GM21515 (cell line): ENCODE measurements around the gene ADCY7.

Experiments used
- ATAC-seq: cut with Tn5 transposase; IDR thresholded peaks from one replicate; pipeline ENCODE4 v1.9.1; 2021; ENCODE audit not compliant: unreplicated experiment

Gene ADCY7

DNA sequence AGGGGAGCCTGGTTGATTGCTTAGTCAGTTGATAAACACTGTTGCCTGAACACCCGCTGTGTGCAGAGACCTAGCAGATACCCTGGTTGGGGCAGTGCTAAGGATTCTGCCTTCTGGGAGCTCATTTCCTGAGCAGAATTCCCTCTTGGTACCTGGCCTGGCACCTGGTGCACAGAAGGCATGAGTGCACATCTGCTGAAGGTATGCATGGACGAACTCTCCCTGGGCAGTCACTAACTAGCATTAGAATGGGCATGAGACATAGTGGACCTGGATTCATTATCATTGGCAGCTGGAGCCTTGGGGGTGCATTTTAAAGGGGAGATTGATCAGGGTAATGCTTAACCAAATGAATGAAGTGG lies 13.1 kb downstream of the ADCY7 start:
- ATAC-seq = no peak

GRCh38 chr16:50280932-50281331 lies 14.6 kb downstream of the ADCY7 start:
- ATAC-seq = no peak

DNA sequence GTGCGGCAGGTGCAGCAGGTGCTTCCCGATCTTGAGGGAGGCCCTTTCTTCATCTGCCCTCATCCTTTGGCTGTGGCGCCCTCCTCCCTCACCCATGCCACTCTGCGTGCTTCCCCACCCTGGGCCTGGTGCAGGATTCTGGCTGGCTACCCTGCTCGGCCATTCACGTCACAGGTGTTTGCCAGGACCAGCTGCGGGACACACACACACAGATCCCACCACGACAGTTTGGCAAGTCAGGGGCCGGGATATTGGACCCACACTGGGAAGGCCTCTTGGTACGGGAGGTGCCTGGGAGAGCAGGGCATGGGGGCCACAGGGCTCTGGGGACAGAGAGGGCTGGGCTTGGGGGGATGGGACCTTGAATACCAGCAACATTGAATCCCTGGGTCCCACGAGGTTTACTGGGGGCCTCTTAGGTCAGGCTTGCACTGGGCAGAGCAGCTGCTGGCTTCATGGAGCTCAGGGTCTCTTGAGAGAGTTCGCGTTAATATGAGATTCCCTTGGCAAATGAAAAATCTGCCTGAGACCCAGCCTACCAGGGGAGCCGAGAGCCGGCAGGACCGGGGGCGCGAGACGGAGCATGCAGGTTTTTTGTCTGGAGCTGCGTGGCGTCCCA lies 15.1 kb downstream of the ADCY7 start:
- ATAC-seq = no peak

DNA sequence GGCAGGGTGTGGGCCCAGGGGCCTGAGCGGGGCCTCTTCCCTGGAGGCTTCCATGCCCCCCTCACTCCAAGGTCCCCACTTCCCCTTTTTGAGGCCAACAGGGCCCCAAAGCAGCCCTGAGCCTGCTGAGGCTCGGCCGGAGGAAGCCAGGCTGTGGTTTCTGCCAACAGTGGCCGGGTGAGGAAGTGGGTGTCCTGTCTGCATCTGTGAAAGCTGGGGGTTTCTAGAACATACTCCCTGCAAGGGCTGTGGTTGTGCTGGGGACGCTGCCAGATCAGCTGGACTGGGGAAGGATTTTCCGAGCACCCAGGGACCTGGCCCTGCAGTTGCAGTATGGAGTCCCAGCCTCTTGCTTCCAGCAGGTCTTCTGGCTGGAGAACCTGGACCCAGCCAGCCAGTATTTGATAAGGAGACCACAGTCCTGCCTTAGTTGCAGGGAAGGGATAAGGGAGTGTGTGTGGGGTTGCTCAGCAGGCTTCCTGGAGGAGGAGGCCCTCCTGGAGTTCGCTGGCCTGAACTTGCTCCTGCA lies 15.7 kb downstream of the ADCY7 start:
- peak; percentile 91 for ATAC-seq

DNA sequence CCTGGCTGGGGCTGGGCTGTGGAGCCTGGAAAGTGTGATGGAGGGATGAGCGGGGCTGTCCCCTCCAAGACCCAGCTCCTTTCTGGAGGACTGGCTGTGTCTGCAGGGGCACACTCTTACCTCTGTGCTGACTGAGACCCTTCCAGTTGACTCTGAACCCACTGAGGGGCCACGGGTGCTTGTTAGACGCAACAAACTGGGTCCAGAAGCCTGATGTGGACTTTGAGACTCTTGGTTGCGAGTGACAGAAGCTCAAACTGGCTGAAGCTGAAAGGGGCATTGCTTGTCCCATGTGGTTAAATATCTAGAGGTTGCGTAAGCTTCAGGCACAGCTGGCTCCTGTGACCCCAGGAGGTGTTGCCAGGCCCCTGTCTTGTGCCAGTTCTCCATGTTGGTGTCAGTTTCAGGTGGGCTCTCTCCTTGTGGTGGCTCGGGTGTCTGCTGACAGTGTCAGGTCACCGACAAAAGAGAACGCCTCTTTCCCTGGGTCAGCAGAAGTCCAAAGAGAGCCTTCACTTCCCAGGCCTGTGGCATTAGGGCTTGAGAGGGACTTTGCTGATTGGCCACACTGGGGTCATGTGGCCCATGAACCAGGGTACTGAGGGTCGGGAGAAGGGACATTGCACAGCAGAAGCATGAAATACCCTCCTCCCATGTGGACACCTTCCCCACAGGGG lies 16.7 kb downstream of the ADCY7 start:
- no peak for ATAC-seq

DNA sequence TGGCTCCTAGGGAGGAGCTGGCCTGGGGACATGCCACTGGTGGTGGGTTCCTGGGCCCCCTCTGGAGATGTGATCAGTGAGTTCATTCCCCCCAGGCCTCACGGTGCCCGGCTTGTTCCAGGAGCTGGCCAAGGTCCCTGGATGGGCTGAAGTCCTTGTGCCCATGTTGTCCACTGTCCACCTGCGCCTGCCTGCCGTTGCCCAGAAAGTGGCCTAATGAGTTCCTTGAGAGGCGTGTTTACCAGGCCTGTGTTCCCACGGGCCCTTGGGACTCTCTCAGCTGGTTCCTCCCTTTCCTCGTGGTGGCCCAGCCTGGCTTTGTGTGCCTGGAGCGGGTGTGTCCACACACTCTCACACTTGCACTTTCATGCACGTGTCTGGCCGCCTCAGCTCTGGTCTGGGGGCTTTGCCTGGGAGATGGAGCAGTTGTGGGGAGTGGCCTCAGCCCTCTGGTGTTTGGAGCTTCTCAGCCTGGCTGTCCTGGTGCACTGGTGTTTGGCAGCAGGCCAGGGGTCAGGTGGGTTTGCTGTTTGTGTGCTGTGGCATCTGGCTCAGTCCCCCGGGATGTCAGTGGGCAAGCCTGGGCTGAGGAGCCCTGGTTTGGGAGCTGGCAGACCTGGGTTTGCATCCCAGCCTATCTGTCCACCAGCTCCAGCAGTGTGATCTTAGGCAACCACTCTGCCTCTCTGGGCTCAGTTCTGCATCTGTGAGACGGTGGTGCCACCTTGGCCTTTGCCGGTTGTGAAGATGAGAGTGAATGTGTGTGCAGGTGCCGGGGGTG lies 18.0 kb downstream of the ADCY7 start:
- no peak for ATAC-seq

GRCh38 chr16:50285406-50286003 lies 19.2 kb downstream of the ADCY7 start:
- no peak for ATAC-seq

- no peak for ATAC-seq
Measured at GRCh38 chr16:50286681-50287080, 20.3 kb downstream of the ADCY7 start.

DNA sequence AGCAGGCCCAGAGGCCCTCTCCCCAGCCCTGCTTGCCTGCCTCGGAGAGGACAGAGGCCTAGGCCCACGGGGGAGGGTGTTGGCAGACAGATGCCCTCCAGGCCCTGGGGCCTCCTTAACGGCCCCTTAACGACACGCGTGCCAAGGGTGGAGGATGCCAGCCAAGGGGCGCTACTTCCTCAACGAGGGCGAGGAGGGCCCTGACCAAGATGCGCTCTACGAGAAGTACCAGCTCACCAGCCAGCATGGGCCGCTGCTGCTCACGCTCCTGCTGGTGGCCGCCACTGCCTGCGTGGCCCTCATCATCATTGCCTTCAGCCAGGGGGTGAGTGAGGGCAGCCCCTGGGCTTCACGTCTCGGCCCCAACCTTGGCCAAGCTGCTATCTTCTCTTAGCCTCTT lies 21.7 kb downstream of the ADCY7 start:
- no peak for ATAC-seq

DNA sequence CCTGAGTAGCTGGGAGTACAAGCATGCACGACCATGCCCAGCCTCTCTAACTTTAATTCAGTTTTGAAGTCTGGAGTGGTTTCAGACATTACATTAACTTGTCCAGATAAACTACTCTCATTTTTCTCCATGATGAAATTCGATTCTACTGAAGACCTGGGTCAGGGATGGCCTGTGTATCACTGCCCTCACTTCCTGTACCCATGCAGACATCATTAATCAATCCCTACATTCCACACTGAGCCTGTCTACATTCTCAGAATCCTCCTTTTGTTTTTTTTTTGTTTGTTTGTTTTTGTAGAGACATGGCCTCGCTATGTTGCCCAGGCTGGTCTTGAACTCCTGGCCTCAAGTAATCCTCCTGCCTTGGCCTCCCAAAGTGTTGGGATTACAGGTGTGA lies 22.6 kb downstream of the ADCY7 start:
- ATAC-seq = no peak

DNA sequence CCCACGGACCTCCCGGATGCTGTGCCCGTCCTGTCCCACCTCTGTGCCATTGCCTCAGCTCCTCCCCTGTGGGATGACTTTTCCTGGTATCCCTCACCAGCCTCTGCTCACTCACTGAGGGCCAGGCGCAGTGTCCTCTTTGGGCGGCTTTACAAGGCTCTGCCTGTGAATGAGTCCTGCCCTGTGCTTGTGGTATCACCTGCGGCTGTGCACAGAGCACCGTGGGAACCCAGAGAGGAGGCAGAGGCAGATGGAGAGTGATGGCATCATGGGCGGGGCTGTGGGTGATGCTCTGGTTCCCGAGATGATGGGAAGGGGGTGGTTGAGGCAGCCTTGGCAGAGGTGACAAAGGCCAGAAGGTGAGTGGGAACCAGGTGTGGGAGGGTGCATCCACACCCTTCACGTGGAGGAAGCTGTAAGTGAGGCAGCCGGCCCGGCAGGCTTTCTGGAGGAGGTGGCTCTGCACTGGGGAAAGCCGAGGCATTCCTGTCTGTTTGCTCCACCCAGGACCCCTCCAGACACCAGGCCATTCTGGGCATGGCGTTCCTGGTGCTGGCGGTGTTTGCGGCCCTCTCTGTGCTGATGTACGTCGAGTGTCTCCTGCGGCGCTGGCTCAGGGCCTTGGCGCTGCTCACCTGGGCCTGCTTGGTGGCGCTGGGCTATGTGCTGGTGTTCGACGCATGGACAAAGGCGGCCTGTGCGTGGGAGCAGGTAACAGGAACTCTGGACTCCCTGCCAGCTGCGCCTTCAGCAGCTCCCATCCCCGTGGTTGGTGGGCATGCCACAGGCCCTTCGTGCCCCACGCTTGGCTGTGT lies 23.8 kb downstream of the ADCY7 start:
- ATAC-seq = no peak

DNA sequence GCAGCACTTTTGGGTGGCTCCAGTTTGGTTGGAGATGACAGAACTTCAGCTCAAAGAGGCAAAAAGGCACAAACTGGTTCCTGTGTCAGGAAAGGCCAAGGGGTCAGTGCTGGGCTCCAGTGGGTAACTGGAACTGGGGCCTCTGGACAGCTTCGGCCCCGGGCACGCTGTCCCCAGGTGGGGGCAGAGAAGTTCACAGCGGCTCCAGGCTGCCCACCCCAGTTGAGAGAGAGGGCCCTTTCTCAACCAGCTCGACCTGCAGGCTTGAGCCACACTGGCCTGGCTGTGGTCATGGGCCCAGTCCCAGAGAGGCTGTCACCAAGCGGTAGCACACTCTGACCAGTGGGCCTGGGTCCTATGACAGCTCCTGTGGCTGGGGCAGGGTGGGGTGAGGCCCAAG lies 24.5 kb downstream of the ADCY7 start:
- no peak for ATAC-seq

DNA sequence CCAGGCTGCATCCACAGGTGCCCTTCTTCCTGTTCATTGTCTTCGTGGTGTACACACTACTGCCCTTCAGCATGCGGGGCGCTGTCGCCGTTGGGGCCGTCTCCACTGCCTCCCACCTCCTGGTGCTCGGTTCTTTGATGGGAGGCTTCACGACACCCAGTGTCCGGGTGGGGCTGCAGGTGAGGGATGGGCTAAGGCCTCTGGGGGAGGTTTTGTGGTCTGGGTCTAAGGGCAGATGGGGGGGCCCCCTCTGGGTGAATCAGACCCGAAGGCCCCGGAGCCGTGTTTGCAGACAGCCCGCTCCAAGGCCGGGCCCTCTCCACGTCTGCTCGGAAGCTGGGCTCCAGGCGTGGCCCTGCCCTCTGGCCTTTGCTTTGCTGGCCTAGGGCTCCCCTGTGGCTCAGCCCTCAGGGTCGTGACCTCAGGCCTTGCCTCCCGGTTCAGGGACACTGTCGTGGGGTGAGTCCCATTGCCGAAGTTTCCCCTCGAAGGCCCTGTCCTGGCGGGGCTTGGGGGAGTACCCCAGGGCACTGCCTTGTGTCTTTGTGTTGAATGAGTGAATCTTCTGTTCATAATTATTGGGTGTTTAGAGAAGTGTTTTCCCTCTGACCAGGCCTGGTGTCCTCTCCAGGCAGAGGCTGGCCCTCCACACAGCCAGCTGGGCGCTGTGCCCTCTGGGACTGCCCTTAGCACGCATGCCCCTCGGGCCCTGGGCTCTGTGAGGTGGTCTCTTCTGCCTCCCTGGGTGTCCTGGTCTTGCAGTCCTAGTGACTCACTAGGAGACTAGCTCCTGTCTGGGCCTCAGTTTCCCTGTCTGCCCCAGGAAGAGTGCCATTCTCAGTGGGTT lies 25.6 kb downstream of the ADCY7 start:
- no peak for ATAC-seq

DNA sequence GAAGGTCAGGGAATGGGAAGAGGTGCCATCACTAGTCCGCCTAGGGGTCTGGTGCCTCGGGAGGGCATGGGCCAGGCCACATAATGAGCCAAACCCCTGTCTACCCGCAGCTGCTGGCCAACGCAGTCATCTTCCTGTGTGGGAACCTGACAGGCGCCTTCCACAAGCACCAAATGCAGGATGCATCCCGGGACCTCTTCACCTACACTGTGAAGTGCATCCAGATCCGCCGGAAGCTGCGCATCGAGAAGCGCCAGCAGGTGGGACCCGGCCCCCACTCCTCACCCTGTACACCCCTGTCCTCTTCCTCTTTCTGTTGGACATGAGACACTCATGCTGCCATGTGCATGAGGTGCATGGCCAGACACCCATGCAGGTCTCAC lies 26.2 kb downstream of the ADCY7 start:
- ATAC-seq = no peak

DNA sequence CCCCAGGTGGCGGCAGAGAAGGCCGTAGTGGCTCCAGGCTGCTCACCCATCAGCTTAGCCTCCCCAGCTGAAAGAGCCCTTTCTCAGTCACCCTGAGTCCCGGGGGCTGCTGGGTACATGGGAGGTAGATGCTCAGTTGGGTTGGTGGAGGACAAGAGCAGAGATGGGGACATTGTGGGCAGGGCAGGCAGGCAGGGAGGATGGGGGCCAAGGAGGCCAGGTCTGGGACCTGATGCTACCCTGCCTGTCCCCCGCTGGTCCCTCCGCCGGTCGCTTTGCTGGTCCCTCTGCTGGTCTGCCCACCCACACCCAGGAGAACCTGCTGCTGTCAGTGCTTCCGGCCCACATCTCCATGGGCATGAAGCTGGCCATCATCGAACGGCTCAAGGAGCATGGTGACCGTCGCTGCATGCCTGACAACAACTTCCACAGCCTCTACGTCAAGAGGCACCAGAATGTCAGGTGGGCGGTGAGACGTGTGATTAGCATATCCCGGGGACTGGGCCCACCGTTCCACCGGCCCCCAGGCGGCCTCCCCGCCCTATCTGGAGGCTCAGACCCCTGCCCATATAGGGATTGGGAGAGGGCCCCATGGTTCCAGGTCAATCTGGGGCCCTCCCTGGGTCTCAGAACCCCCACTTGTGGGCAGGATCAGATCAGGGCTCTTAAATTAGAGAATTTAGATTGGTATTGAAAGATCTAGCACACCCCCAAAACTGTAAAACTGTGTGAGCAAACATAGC lies 26.9 kb downstream of the ADCY7 start:
- ATAC-seq = no peak

DNA sequence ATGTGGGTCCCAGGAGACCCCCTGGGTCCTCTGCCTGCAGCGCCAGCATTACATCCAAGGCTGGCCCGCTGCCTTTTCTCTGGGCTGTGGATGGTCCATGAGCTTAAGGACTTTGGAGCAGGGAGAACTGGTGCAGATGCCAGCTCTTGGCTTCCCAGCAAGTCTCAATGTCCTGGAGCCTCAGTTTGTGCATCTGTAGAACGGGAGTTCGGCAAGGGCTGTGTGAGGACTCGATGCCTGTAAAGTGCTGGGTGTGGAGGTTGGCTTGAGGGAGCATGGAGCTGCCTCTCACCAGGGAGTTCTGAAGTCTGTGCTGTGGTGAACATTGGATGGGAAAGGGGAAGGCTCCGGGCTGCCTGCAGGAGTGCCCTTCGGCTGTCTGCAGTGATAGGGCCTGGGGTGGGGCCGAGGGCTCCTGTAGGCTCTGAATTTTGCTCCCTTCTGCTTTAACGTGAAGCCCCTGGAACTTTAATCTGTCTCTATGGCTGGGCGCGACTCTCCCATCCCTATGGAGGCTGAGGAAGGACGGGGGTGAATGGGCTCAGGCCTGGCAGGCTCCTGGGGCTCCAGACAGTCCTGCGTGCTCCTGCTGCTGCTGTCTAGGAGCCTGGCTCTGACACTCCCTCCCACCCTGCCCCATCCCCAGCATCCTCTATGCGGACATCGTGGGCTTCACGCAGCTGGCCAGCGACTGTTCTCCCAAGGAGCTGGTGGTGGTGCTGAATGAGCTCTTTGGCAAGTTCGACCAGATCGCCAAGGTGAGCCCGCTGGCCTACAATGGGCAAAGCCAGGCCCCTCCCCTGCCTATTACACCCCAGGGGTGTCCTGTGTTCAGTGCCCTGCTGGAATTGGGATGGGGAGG lies 27.9 kb downstream of the ADCY7 start:
- ATAC-seq = no peak

DNA sequence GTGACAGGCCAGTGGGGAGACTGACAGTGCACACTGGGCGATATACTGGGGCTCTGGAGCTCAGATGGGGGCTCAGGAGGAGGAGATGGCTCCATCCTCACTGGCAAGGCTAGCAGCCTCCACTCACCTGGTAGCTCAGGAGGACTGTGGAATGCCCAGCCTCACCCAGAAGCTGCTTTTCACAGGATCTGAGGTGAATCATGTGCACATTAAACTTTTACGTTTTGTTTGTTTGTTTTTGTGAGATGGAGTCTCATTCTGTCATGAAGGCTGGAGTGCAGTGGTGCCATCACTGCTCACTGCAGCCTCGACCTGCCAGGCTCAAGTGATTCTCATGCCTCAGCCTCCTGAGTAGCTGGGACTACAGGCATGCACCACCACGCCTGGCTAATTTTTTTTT lies 28.6 kb downstream of the ADCY7 start:
- no peak for ATAC-seq

GRCh38 chr16:50295541-50296132 lies 29.3 kb downstream of the ADCY7 start:
- ATAC-seq = no peak
